ENCODE data around the gene SNX8. TPM values are rescaled to one million over a fixed set of nuclear protein-coding genes. Genes with fewer than 3 reads are reported as not detected.
A peak's percentile ranks its signal among the peaks of the same experiment; 100 is the strongest.

SNX8 gene
- total RNA-seq, 2 donors from 2014 or later, result 20.0 to 23.0 TPM

DNA sequence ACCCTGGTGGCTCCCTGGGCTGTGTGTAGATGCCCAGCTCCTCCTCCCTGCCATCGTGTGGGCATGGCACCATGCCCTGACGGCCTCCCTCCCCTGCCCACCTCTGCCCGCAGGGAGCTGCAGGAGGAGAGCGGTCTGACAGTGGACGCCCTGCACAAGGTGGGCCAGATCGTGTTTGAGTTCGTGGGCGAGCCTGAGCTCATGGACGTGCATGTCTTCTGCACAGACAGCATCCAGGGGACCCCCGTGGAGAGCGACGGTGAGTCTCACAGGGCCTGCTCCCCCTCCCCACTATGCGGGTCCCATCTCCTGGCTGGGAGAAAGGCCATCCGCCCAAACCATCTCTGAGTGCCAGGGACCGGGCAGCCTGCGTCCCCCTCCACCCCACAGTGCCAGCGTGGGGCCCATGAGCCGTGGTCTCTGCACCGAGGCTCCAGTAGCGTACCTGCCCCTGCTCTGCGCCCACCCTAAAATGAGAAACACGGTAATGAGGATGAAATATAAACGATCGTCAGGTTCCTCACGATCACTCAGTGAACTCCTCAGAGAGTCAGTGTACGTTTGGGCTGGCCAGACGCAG lies 64.4 kb downstream of the SNX8 start:
- H3K4me3 ChIP-seq, result no peak overlapping the region
- no peaks in the 10 kb centered on the region for H3K9me3 ChIP-seq
- H3K4me1 ChIP-seq, result peaks cover 0 to 5% of the 10 kb centered on the region in 2 donors
- H3K27ac ChIP-seq, result no peak overlapping the region
- TF ChIP-seq, protein P1, sequence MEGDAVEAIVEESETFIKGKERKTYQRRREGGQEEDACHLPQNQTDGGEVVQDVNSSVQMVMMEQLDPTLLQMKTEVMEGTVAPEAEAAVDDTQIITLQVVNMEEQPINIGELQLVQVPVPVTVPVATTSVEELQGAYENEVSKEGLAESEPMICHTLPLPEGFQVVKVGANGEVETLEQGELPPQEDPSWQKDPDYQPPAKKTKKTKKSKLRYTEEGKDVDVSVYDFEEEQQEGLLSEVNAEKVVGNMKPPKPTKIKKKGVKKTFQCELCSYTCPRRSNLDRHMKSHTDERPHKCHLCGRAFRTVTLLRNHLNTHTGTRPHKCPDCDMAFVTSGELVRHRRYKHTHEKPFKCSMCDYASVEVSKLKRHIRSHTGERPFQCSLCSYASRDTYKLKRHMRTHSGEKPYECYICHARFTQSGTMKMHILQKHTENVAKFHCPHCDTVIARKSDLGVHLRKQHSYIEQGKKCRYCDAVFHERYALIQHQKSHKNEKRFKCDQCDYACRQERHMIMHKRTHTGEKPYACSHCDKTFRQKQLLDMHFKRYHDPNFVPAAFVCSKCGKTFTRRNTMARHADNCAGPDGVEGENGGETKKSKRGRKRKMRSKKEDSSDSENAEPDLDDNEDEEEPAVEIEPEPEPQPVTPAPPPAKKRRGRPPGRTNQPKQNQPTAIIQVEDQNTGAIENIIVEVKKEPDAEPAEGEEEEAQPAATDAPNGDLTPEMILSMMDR (IDR thresholded peaks at IDR 0.05), result no peak
- DNase-seq (ENCODE audit: low spot score), result no peak
- no peaks in the 10 kb centered on the region for H3K27me3 ChIP-seq
- peaks cover 13% of the 10 kb centered on the region for H3K36me3 ChIP-seq

DNA sequence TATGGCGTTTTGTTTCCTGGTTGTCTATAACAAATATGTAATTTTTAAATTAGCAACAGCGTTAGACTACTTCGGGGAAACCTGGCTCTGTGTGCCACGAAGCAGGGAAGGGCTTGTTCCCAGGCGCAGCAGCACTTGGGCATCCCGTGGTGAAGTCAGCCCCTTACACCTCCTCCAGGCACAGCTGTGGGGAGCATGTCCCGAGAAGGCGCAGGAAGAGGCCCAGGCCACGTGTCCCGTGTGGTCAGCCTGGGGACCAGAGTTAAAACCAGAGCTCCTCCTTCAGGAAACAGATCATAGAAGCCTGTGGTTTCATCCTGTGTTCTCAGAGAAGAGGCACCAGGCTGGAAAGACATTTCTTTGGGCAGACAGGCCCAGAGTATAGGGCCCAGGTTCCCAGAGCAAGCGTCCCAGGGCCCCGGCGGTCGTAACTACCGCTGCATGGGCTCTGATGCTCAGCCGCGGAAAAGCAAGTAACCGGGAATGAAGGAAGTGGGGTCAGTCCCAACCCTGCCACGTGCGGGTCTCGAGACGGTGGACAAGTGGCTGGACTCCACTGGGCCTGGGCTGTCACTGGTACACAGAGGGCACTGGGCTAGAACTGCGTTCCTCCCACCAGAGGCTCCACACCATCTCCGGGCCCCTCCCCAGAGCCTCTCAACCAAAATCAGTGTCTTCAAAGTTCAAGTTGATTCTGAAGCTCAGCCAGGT lies 65.1 kb downstream of the SNX8 start:
- peak overlapping the region; percentile 9 to 14 for H3K27ac ChIP-seq
- H3K4me3 ChIP-seq, result no peak overlapping the region
- TF ChIP-seq, protein P1 (IDR thresholded peaks at IDR 0.05), result peak in 1 of 2 donors; percentile 31
- no peaks in the 10 kb centered on the region for H3K9me3 ChIP-seq
- peaks cover 9% of the 10 kb centered on the region for H3K36me3 ChIP-seq
- H3K4me1 ChIP-seq, result peaks cover 0 to 5% of the 10 kb centered on the region in 2 donors
- DNase-seq (ENCODE audit: low spot score), result peak; percentile 71
- H3K27me3 ChIP-seq, result no peaks in the 10 kb centered on the region

DNA sequence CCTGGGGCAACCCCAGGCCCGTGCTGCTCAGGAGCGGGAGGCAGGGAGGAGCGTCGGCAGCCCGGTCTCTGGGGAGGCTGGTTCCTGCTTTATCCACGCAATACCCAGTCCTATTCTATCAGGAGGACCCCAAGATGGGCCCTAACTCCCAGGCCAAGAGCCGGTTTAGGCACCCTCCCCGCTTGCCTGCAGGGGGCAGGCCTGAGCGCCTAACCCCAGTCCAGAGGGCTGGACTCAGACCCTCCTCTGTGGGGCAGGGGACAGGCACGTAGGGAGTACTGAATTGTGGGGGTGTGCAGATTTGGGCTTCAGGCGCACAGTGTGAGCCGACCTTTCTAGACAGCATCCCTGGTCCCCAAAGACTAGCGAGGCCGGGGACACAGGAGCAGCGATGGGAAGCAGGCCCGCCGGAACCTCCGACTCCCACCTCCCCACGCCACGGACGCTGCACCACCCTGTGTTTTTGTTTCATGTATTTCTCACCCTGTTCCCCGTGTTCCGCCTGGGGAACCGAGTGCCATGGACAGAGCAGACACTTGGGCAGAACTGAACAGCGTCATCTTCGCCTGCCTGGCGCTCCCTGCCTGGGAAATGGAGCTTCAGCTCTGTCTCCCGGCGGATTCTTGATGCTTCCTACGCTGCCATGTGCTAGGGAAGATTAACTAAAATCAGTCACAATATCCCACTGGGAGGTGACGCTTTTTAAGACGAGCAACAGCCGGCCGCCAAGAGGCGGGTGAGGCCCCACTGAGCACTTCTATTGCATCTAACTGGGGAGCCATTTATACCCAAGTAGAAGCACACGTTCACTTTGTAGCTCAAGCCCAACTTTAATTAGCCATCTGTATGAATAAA lies 66.9 kb downstream of the SNX8 start:
- Histone ChIP-seq H3K4me1 (peaks cover 0 to 13% of the 10 kb centered on the region in 2 donors), H3K4me3 (no peak overlapping the region), H3K27me3 (no peaks in the 10 kb centered on the region), H3K36me3 (no peaks in the 10 kb centered on the region), H3K27ac (no peak overlapping the region), H3K9me3 (no peaks in the 10 kb centered on the region)
- TF ChIP-seq, protein P1 (IDR thresholded peaks at IDR 0.05), result peak; percentile 39 to 68
- DNase-seq (ENCODE audit: low spot score), result no peak

DNA sequence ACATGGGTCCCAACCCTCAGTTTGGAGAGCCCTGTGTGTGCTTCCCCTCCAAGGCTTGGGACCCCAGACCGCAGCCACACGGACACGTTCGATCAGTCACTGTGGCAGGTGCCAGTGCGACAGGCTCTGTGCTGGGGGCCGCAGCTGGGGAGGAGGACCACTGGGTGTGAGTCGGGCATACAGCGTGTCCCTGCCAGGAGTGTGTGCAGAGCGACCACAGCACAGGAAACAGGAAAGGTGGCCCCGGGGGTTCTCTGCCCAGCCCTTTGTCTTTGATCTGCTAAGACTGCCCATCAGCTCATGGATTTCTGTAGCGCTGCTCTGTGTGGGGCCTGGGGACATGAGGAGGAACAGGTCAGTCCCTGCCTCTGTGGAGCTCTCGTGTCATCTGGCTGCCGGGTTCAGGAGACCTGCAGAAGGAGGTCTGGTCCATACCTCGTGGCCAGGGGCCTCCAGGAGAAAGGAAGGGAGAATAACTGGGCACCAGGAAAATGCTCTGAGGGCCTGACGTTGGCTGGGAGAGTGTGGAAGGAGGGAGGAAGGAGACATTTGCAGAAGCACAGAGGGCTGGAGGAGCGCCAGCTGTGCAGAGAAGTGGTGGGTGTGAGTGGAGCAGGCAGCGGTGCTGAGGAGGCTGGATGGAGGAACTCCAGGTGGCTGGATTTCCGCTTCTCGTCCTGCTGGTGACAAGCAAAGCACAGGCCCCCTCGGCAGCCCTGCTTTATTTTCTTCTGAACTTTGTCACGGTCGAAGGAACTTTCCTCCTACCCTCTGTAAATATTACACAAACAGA lies 68.2 kb downstream of the SNX8 start:
- H3K9me3 ChIP-seq, result no peaks in the 10 kb centered on the region
- TF ChIP-seq, protein P1 (IDR thresholded peaks at IDR 0.05), result no peak
- no peak overlapping the region for H3K27ac ChIP-seq
- H3K4me3 ChIP-seq, result no peak overlapping the region
- DNase-seq (ENCODE audit: low spot score), result no peak
- H3K27me3 ChIP-seq, result no peaks in the 10 kb centered on the region
- H3K36me3 ChIP-seq, result no peaks in the 10 kb centered on the region
- peaks cover 0 to 20% of the 10 kb centered on the region in 2 donors for H3K4me1 ChIP-seq

DNA sequence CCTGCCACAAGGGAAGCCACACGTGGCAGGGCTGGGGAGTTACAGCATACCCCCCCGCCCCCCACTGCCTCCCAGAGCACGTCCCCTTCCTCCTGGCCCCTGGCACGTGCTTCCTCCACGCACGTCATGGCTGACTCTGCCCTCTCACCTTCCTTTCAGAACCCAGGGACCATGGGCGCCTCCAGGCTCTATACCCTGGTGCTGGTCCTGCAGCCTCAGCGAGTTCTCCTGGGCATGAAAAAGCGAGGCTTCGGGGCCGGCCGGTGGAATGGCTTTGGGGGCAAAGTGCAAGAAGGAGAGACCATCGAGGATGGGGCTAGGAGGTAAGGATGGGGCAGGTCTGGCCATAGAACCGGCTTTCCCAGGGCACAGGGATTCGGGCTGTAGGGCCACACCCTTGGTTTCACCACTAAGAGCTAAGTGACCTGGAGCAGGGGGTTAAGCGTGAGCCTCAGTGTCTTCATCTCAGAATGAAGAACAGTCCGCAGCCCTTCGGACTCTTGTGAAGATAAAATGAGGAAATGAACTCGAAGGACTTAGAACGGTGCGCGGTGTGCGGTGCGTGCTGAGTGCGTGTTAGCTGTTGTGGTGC lies 69.7 kb downstream of the SNX8 start:
- no peak overlapping the region for H3K27ac ChIP-seq
- H3K27me3 ChIP-seq, result no peaks in the 10 kb centered on the region
- peaks cover under 1% of the 10 kb centered on the region for H3K36me3 ChIP-seq
- peaks cover 0 to 26% of the 10 kb centered on the region in 2 donors for H3K4me1 ChIP-seq
- no peak for DNase-seq (ENCODE audit: low spot score)
- TF ChIP-seq, protein P1 (IDR thresholded peaks at IDR 0.05), result no peak
- no peak overlapping the region for H3K4me3 ChIP-seq
- no peaks in the 10 kb centered on the region for H3K9me3 ChIP-seq
